Erythroblast (primary cell): ENCODE data around the gene PIP5K1C.
"Not testable (repeated sequence)": the region's sequence is repeated elsewhere in the genome, so short reads cannot be mapped to it uniquely, and the experiment has no call there.

Experiments
- DNase-seq, 2 experiments: peaks; one replicate each; lab custom pipeline; 2025; lab: John Stamatoyannopoulos, UW
- GATA1 ChIP-seq: IDR thresholded peaks from 2 replicates; pipeline ENCODE4 v1.6.1; 2011; ENCODE audit warnings: low read depth, mild to moderate bottlenecking, control low read depth, low read length, moderate library complexity
- POLR2A ChIP-seq: IDR thresholded peaks from 2 replicates; pipeline ENCODE4 v1.6.1; 2011; ENCODE audit warnings: mild to moderate bottlenecking, low read length

Gene PIP5K1C

DNA sequence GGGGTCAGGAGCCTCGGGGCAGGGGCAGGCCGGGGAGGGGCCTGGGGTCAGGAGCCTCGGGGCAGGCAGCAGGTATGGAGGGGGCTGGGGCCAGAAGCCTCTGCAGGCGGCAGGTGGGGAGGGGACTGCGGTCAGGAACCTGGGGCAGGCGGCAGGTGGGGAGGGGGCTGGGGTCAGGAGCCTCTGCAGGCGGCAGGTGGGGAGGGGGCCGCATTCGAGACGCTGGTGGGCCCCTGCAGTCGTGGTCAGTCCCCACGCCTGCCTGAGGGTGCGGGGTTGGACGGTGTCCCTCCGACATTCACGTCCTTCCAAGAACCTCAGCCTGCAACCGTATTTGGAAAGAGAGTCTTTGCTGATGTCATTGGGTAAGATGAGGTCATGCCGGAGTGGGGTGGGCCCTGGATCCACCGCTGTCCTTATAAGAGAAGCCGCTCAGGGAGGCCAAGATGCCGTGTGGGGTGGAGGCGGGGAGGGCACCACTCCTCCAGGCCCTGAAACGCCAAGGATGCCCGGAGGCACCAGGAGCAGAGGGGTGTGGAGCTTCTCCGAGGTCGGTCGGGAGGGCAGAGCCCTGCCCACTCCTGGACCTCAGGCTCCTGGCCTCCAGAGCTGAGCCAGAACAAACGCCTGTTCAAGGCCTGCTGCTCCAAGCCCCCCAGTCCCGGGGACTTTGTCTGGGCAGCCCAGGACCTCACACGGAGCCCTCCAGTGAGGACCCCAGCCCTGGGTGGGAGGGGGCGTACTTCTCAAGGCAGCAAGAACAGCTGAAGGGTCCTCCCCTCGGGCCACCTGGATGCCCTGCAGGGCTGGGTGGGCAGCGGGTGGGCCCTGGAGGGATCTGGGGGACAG is 30.1 kb downstream of the PIP5K1C start:
- DNase-seq, result peak; percentile 70 to 89
- no peak for TF ChIP-seq POLR2A
- no peak for TF ChIP-seq GATA1

DNA sequence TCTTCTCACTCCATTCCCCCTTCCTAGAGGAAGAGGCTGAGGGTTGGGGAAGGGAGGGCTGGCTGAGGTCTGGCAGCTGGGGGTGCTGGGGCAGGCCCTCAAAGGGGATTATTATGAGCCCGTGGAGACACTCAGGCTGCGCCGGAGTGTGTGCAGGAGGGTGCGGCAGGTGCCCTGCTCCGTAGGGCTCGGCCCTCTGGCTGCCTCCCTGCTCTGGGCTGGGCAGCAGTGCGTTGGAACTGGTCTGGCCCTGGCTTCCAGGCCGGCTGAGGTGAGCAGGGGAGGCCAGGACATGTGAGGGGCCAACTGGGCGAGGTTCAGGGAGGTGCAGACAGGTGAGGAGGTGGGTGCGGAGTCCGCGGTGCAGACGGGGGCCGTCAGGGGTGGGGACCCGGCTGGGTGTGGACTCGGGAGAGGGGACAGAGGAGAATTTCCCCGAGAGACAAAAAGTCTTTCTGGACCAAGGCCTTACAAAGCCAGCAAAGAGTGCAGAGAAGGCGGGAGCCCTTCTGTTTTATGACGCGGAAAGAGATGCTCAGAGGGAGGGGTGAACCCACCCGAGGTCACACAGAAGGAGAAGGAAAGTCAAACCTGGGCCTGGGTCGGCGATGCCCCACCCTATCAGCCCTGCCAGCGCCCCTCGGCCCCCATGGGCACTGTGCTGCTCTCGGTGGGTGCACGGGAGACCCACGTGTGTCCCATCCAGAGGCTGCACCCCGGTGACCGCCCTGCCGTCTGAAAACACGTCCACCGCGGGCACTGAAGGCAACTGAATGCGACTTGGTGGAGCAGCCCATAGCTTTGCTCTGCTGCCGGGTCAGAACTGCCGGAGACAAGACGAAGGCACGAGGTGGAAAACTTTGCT is 31.0 kb downstream of the PIP5K1C start:
- TF ChIP-seq GATA1, result no peak
- TF ChIP-seq POLR2A, result no peak
- DNase-seq, result peak in 1 of 2 experiments; percentile 29

DNA sequence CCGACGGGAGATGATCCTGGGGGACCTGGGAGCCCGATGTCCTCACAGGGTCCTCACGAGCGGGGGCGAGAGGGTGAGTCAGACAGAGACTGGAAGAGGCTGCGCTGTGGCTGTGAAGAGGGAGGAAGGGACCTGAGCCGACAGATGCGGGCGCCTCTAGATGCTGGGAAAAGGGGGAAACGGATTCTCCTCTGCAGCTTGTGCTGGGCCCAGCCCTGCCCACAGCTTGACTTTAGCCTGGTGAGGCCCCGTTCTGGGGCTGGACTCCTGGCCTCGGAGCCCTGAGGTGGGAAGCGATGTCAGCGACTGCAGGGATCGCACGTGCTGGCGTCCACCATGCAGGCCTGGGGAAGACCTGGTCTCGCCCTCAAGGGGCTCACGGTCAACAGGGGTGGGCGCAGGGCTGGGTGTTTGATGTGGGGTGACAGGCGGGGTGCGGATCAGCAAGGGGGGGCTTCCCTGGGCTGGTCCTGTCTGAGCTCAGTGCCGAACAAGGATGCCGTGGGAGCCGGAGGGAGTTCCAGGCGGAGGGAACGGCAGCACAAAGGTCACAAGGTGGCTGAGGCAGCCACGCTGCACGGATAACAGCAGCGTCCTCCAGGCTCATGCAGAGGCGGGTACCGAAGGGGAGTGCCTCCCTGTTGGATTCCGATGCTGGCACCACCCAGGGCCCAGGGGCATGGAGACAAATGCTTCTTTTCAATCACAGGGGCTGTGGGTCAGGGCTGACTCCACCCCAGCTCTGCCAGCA is 31.8 kb downstream of the PIP5K1C start:
- TF ChIP-seq GATA1 (no peak), POLR2A (no peak)
- DNase-seq, result no peak

DNA sequence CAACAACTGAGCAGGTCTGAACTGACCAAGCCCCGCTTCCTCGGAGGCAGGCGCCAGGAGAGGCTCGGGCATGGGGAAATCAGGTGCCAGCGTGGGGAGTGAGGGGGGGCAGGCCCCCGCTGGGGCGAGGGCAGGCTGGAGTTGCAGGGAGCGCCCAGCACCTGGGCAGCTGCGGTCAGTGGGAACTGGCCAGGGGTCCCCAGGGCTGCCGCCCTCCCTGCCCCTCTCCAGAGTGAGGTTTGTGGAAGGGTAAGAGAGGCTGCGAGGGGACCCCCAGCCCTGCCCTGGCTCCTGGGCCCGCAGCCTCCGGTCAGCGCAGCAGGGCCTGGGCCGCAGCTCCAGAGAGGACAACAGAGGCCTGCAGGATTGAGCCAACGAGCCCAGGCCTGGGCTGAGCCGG is 32.5 kb downstream of the PIP5K1C start:
- no peak for DNase-seq
- TF ChIP-seq POLR2A (no peak), GATA1 (no peak)

DNA sequence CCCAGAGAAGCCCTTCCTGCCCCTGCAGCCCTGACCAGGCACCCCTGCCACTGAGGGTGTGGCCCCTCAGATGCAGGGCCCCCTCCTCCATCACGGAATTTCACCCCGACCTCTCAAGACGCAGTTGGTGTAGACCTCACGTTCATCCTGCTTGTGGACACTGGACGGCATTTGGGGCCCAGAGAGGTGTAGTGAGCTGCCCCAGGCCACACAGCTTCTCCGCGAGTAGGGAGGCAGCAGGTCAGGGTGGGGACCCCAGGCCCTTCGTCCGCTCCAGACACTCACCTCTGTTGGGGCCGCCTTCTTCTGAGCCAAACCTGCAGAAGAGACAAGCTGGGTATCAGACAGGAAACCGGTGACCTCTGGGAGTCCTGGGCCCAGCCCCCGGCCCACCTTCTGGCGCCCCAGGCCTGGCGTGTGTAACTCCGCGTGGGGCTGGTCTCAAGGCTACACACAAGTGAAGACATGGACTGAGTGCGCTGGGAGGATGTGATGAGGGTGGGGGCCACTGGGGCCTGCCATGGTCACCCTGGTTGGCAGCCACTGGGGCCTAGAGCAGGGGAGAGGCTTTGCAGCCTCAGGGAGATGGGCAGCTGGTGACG is 33.1 kb downstream of the PIP5K1C start:
- DNase-seq, result no peak
- TF ChIP-seq GATA1 (no peak), POLR2A (no peak)

DNA sequence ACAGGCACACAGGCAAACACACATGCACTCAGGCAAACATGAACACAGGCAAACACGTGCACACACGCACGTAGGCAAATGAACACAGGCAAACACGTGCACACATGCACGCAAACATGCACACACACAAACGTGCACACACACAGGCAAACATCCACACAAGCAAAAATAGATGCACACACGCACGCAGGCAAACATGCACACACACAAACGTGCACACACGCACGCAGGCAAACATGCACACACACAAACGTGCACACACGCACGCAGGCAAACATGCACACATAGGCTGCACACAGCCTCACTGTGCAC is 33.8 kb downstream of the PIP5K1C start:
- DNase-seq, result not testable (repeated sequence)

DNA sequence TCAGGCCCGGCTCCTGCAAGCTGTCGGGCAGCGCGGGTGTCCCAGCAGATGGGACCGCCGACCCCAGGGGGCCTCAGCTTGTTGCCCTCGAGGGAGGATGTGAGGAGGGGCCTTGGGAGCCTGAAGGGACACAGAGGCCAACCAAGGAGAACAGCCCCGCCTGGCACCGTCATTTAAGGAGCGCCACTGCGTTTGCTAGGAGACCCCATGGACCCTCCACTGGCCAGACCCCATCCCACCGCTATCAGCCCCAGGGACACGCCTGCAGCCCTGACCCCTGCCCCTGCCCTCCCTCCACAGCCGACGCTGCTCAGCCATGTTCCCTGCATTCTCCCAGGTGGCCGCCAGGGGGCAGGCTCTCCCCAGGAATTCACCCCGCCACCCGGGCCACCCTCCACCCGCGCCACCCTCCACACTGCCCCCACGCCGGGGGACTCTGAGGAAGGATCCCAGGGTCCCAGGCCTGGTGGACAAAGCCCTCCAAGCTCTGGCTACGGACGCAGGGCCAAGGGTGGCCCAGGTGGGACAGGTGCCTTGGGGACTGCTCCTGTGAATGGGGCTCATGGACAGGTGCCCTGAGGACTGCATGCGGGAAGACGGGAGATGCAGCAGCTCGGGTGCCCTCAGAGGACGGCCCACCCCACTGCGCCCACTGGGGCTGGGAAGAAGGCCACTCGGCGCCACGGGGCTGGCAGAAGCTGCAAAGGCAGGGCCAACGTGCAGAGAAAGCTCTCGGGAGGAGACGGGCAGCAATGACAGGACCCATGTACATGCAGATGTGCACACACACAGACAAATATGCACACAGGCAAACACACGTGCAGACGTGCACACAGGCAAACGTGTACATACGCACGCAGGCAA is 34.4 kb downstream of the PIP5K1C start:
- peak; percentile 47 to 80 for DNase-seq
- TF ChIP-seq POLR2A (no peak), GATA1 (no peak)

DNA sequence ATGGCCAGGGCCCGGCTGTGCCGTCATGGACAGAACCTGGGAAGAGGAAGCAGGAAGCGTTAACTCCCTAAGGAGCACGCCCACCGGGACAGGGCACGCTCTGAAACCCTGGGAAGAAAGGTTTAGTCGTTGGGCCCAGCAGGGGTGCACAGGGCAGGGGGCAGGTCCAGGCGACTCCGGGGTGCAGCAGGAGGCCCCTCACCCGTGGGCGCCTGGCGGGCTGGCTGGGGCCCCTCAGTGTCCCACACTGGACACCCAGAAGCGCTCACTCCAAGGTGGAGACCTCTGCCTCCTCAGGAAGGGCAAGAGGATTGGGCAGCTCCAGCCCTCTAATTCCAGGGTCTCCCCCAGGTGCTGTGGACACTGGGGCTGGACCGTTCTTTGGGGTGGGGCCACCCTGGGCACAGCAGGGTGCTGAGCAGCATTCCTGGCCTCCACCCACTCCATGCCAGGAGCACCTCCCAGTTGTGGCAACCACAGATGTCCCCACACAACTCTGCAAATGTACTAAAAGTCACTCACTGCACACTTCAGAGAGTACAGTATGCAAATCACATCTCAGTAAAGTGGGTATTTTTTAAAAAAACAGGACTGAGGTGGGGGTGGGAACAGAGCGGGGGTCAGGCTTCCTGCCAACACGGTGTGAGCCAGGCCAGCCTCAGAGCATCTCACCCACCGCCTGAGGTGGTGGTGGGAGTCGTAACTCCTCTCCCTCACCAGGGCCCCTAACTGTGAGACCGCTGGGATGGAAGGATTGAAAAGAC is 35.2 kb downstream of the PIP5K1C start:
- no peak for DNase-seq
- TF ChIP-seq POLR2A (no peak), GATA1 (no peak)

DNA sequence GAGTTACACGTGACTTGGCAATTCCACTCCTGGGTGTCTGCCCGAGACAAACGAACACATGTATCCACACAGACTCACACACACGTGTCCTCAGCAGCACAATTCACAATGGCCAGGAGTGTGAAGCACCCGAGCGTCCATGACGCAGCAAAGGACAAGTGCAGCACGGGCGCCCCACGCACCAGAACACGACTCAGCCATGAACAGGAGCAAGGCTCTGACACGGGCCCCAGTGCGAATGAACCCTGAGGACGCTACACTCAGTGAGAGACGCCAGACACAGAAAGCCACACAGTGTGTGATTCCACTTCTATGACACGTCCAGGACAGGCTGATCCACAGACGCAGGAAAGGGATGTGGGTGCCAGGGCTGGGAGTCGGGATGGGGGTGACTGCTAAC is 36.4 kb downstream of the PIP5K1C start:
- TF ChIP-seq POLR2A (no peak), GATA1 (no peak)
- no peak for DNase-seq

DNA sequence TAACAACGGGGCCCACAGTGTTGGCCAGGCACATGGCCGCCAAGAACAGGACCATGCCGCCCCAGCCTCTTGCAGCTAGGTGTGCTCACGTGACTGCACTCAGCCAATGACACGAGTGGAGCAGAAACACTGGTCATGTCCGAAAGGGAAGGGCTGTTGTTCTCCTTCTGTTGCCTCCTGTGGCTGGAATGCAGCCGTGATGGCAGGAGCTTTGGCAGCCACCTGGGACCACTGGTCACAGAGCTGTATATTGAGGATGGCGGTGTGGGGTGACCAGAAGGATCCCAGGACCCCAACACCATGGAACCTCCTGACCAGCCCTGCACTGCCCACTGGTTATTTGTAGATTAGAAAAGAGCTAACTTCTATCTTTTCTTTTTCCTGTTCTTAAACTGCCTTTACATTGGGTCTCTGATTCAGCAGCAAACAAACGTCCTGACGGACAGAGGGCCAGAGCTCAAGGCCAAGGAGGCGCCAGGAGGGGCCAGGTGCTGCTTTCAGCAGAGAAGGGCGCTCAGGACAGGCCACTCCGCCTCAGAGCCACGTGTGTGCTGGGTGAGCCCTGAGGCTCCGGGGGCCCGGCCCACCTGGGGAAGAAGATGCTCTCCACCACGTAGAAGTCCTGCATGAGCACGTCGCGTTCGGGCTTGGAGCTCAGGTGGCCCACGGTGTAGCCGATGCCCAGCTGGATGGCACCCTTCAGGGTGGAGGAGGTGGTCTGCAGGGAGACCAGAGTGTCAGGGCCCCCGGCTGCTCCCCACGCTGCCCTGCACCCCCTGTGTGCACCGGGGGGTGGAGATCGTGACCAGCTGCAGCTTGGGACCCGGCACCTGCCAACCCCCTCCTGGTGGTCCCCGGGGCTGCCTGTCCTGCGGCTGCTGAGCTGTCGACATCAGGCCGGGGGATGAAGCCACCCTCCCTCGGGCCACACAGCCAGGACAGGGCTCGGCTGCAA is 38.7 kb downstream of the PIP5K1C start:
- DNase-seq, result no peak
- TF ChIP-seq POLR2A (no peak), GATA1 (no peak)

DNA sequence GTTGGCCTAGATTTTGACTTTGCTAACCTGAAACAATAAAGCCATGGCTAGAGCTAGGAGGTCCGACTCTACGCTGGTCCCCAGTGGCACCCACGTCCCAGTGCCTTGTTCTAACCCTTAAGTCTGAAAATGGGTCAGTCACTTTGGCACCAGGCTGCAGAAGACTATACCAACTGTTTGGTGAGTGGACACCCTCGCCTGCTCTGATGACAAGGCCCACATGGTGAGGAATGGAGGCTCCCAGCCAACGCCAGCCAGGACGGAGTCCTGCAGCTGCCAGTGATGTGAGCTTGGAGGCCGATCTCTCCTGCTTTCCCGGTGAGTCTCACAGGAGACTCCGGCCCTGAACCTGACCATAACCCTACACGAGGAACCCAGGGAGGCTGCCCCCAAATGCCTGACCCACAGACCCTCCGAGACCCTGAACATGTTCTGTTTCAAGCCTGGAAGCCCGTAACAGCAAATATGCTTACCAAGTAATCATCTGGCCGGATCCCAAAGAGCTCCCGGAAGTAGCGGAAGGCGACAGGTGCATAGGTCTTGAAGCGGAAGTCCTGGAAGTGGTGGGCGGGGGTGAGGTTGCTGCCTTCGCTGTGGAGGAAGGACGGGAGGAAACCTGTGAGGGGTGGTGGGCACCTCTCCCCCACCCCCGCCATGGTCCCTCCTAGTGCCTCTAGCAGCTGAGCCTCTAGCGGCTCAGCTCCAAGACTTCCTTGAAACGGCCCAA is 39.6 kb downstream of the PIP5K1C start:
- TF ChIP-seq POLR2A (no peak), GATA1 (no peak)
- DNase-seq, result no peak
